Osteoblast (primary cell): ENCODE measurements around the gene BEGAIN. TPM values are rescaled to one million over a fixed set of nuclear protein-coding genes. Genes with fewer than 3 reads are reported as not detected.
A peak's percentile ranks its signal among the peaks of the same experiment; 100 is the strongest.

Source experiments
- DNase-seq: peaks from one replicate; pipeline ENCODE4 v3.0.0; 2011; ENCODE audit warnings: low spot score, mixed read lengths; ENCODE audit not compliant: insufficient read length; ENCODE audit errors: missing footprints
- H2AFZ ChIP-seq: 2 replicates; pipeline ENCODE4 v1.6.0; 2011; ENCODE audit warnings: mild to moderate bottlenecking, low read length
- H3K27ac ChIP-seq: 2 replicates; pipeline ENCODE4 v1.5.1; 2011; ENCODE audit warnings: mild to moderate bottlenecking, low read depth, low read length, moderate library complexity
- H3K27me3 ChIP-seq: 2 replicates; pipeline ENCODE4 v1.6.0; 2012; ENCODE audit warnings: mild to moderate bottlenecking, control low read depth, inconsistent platforms, low read length, moderate library complexity; ENCODE audit not compliant: insufficient read depth
- H3K36me3 ChIP-seq: 2 replicates; pipeline ENCODE4 v1.5.1; 2011; ENCODE audit warnings: mild to moderate bottlenecking, low read length, control low read depth, moderate library complexity; ENCODE audit not compliant: insufficient read depth
- H3K4me1 ChIP-seq: 2 replicates; pipeline ENCODE4 v1.5.1; 2011; ENCODE audit warnings: mild to moderate bottlenecking, low read length, control low read depth, moderate library complexity; ENCODE audit not compliant: insufficient read depth
- H3K4me2 ChIP-seq: 2 replicates; pipeline ENCODE4 v1.6.0; 2011; ENCODE audit warnings: mild to moderate bottlenecking, low read length; ENCODE audit not compliant: insufficient read depth
- H3K4me3 ChIP-seq: fragments of 200-600 bp; sonication (generic); 3 replicates; pipeline ENCODE4 v1.5.1; 2012; ENCODE audit warnings: mild to moderate bottlenecking, low read length, inconsistent platforms; ENCODE audit not compliant: insufficient read depth
- H3K79me2 ChIP-seq: 2 replicates; pipeline ENCODE4 v1.6.0; 2012; ENCODE audit warnings: mild to moderate bottlenecking, low read length, control low read depth, inconsistent platforms; ENCODE audit not compliant: insufficient read depth
- H3K9me3 ChIP-seq: 2 replicates; pipeline ENCODE4 v1.5.1; 2011; ENCODE audit warnings: low read depth, low read length, control low read depth
- H4K20me1 ChIP-seq: 2 replicates; pipeline ENCODE4 v1.6.0; 2012; ENCODE audit warnings: mild to moderate bottlenecking, low read length, control low read depth; ENCODE audit not compliant: insufficient read depth
- total RNA-seq: library from RNA; depleted of rRNA; stranded (reverse); fragments of >200 nt; gene quantifications from 2 replicates; pipeline ENCODE4 v1.2.3, GENCODE V29; 2012
- TF ChIP-seq, protein P1 (sequence below): IDR thresholded peaks from 2 replicates; pipeline ENCODE4 v1.5.1; 2011; ENCODE audit warnings: mild to moderate bottlenecking, low read depth, low read length, moderate library complexity; ENCODE audit errors: extremely low read depth

The BEGAIN gene
- total RNA-seq, 1 donor = 1.1 TPM

DNA sequence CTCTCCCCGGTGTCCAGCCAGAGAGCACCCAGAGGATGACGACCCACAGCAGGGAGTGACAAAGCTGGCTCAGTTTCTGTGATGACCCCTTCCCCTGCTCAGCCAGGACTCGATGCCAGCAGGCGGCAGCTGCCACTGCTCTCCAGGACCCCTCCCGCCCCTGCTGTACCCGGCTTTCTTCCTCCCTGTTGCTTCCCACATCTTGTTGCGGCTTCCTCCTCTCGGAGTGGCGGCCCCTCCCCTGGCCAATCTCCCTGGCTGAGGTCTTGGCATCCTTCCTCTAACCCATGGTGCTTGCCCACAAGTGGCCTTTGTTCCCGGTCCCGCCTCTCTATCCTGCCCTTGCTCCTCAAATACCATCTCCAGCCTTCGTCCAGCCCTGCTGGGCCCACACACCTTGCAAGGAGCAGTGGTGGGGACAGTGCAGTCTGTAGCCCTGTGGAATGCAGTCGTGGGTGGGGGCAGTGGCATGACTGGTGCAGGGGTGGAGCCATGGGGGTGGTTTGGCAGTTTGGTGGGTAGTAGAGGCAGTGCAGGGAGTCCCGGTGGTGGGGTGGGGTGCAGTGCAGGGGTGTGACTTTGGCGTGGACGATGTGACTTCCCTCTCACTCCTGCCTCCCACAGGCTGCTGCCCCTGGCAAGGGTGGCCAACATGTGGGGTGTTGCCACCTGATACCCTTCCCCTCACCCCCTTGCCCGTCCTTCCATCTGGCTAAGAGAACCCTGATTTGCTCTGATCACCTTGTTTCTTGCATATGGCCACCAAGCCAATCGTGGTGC, 16.3 kb upstream of the BEGAIN start:
- H3K36me3 ChIP-seq = no peaks in the 10 kb centered on the region
- H3K9me3 ChIP-seq = no peaks in the 10 kb centered on the region
- TF ChIP-seq, protein P1, sequence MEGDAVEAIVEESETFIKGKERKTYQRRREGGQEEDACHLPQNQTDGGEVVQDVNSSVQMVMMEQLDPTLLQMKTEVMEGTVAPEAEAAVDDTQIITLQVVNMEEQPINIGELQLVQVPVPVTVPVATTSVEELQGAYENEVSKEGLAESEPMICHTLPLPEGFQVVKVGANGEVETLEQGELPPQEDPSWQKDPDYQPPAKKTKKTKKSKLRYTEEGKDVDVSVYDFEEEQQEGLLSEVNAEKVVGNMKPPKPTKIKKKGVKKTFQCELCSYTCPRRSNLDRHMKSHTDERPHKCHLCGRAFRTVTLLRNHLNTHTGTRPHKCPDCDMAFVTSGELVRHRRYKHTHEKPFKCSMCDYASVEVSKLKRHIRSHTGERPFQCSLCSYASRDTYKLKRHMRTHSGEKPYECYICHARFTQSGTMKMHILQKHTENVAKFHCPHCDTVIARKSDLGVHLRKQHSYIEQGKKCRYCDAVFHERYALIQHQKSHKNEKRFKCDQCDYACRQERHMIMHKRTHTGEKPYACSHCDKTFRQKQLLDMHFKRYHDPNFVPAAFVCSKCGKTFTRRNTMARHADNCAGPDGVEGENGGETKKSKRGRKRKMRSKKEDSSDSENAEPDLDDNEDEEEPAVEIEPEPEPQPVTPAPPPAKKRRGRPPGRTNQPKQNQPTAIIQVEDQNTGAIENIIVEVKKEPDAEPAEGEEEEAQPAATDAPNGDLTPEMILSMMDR = no peak
- H4K20me1 ChIP-seq = no peaks in the 10 kb centered on the region
- peak; percentile 80 for DNase-seq
- H3K4me1 ChIP-seq = no peaks in the 10 kb centered on the region
- H3K27ac ChIP-seq = no peak overlapping the region
- no peak overlapping the region for H3K4me3 ChIP-seq
- H3K4me2 ChIP-seq = no peak overlapping the region
- H3K27me3 ChIP-seq = peaks cover 47% of the 10 kb centered on the region
- H2AFZ ChIP-seq = no peak overlapping the region
- H3K79me2 ChIP-seq = no peaks in the 10 kb centered on the region

DNA sequence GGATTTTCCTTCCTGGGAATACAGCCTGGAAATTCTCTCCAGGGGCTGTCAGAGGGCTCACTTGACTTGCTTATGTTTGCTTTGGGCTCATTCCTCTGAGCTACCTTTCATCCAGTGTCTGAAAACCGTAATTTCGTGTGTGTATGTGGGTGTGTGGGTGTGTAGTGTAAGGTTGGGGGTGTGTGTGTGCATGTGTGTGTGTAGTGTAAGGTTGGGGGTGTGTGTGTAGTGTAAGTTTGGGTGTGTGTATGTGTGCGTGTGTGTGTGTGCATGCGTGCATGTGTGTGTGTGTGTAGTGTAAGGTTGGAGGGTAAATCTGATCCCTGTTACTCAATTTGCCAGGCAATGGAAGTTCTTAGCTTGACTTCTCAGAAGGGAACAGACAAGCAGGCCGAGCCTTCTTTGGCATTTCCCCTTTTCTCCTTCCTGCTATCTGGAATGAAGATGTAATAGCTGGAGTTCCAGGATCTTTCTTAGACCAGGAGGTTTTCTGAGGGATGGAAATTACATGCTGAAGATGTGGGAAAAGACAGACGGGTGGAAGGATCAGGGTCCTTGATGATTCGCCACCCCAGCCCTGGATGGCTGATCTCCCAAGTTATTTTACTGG, 15.5 kb upstream of the BEGAIN start:
- DNase-seq = peak; percentile 76
- Histone ChIP-seq H3K4me2 (no peak overlapping the region), H2AFZ (no peak overlapping the region), H3K4me3 (no peak overlapping the region), H3K9me3 (no peaks in the 10 kb centered on the region), H3K4me1 (no peaks in the 10 kb centered on the region), H3K27ac (no peak overlapping the region), H4K20me1 (no peaks in the 10 kb centered on the region), H3K36me3 (no peaks in the 10 kb centered on the region), H3K27me3 (peaks cover 52% of the 10 kb centered on the region), H3K79me2 (no peaks in the 10 kb centered on the region)
- TF ChIP-seq, protein P1 = no peak

DNA sequence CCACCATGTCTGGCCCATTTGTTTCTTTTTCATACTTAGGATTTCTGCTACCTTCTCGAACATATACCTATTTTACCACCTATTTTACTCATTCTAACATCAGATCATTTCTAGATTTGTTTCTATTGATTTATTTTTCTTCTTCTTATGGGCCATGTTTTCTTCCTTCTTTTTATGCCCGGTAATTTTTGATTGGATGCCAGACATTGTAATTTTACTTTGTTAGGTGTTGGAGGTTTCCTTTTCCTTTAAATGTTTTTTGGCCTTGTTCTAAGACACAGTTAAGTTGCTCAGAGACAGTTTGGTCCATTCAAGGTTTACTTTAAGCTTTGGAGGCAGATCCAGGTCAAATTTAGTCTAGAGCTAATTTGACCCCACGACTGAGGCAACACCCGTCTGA, 14.7 kb upstream of the BEGAIN start:
- peak; percentile 38 for DNase-seq
- H3K27me3 ChIP-seq = peaks cover 52% of the 10 kb centered on the region
- TF ChIP-seq, protein P1 = no peak

DNA sequence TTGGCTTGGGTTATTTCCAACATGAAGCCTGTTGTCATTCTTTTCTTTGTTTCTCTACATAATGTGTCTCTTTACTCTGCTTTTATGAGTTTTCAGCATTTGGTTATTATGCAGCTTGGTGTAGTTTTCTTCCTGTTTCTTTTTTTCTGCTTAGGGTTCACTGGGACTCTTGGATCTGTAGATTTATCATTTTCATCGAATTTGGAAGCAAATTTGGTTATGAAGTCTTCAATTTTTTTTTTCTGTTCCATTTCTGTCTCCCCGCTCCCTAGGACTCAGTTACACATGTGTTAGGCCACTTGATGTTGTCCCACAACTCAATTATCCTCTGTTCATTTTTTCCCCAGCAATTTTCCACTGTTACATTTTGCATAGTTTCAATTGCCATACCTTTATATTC, 13.8 kb upstream of the BEGAIN start:
- no peaks in the 10 kb centered on the region for H3K4me1 ChIP-seq
- H3K36me3 ChIP-seq = no peaks in the 10 kb centered on the region
- H3K9me3 ChIP-seq = no peaks in the 10 kb centered on the region
- TF ChIP-seq, protein P1 = no peak
- H2AFZ ChIP-seq = no peak overlapping the region
- no peaks in the 10 kb centered on the region for H3K79me2 ChIP-seq
- peaks cover 51% of the 10 kb centered on the region for H3K27me3 ChIP-seq
- no peak overlapping the region for H3K27ac ChIP-seq
- peak; percentile 21 for DNase-seq
- no peak overlapping the region for H3K4me3 ChIP-seq
- no peaks in the 10 kb centered on the region for H4K20me1 ChIP-seq
- H3K4me2 ChIP-seq = no peak overlapping the region

More for the DNA sequence above, 14.7 kb upstream of the BEGAIN start:
- no peaks in the 10 kb centered on the region for H3K9me3 ChIP-seq
- no peak overlapping the region for H2AFZ ChIP-seq
- H3K4me3 ChIP-seq = no peak overlapping the region
- H3K4me1 ChIP-seq = no peaks in the 10 kb centered on the region
- no peaks in the 10 kb centered on the region for H3K79me2 ChIP-seq
- no peaks in the 10 kb centered on the region for H4K20me1 ChIP-seq
- no peak overlapping the region for H3K4me2 ChIP-seq
- no peak overlapping the region for H3K27ac ChIP-seq
- H3K36me3 ChIP-seq = no peaks in the 10 kb centered on the region
